LoVo (cell line): ENCODE results near the gene GATD1.
A peak's percentile ranks its signal among the peaks of the same experiment; 100 is the strongest.

Experiments used
- DNase-seq: peaks from one replicate; pipeline ENCODE4 v3.0.0-alpha.2; 2016; ENCODE audit warnings: low spot score

GATD1 gene

DNA sequence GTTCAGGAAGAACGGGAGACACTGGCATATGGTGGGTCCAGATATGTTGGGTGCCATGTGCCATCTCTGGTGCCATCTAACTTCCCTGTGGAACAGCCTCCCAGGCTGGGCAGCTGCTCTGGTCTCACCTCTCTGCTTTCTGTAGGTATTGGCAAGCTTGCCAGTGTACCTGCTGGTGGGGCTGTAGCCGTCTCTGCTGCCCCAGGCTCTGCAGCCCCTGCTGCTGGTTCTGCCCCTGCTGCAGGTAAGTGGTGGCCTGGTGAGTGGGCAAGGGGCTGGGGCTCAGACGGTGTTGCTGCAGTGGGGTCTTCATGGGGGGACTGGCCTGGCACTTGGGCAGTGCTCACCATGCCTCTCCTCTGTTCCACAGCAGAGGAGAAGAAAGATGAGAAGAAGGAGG is 35.1 kb upstream of the GATD1 start:
- DNase-seq = no peak

DNA sequence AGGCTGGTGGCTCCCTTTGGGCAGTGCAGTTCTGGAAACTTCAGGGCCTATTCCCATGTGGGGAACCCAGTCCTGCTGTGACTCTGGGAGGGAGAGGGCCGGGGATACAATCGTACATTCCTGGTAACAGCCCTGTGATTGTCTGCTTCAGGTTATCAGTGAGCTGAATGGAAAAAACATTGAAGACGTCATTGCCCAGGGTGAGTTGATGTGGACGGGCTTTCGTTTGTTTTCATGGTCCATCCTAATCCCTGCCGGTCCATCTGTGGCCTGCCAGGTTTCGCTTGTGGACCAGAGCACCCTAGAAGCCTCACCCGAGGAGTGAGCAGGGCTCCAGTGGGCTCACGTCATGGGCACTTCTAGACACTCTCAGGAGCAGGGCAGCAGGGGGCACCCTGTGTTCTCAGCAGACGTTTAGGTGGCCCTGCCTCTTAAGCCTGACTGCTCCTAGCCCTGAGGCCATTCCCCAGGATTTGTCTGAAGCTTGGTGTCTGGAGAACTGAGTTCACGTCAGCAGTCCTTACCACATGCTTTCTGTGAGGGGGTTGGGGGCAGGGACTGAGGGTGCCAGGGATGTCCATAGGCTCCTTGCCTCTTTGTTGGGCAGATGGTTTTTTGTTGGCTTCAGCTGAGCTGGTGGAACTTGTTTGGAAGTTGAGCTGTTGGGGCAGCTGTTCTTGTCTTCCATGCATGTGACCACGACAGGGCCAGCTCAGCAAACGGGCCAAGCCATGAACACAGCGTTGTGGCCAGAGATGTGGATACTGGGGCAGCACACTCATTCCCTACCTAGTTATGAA is 34.4 kb upstream of the GATD1 start:
- DNase-seq = no peak

DNA sequence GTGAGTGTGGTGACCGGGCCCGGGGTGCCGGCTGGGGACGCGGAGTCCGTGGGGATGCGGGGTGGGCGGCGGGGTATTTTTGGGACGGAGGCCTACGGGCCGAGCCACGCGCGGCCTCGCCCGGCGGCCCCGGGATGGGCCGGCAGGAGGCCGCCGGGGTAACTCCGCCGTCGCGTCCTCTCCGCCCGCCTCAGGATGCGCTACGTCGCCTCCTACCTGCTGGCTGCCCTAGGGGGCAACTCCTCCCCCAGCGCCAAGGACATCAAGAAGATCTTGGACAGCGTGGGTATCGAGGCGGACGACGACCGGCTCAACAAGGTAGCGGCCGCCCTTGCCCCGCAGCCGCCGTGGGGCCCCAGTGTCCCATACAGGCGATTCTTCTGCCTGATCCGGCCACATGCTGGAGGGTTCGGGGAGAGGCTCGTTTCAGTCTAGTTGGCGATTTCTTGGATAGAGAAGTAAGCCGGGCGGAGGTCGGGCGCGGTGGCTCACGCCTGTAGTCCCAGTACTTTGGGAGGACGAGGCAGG is 32.8 kb upstream of the GATD1 start:
- no peak for DNase-seq

DNA sequence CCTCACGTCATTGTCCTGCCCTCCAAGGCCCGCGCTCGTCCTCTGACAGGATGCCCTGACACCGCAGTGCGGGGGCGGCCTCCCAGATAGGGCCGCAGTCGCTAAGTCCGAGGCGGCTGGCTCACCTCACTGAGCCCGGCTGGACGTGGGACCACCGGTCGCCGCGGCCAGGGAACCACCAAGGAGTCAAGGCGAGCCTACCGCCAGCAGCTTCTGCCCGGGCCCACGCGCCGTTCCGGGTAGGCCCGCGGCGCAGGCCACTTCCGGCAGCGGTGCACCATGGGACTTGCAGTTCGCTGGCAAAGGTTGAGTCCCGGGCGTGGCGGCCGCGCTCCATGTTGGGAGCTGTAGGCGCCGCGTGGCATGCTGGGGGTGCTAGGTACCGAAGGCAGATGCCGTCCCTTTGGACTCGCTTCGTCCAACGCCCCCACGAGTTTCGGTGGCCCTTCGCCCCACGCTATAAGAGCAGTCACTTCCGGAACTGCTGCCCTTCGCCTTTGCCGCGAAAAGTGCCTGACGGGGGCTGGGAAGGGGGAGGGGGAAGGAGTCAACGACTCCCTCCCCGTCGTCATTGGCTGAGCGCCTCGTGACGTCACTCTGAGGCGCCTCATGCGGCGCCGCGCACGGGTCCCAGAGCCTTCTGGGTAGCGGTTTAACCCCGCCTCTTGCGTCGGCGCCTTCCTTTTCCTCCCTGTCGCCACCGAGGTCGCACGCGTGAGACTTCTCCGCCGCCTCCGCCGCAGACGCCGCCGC is 32.2 kb upstream of the GATD1 start, which contains the start of gene RPLP2:
TSS of gene RPLP2 (plus strand) at position 681 of the 753 bp plus-strand sequence. CDS start 268 bp downstream, outside the sequence.
- peak; percentile 95 for DNase-seq

DNA sequence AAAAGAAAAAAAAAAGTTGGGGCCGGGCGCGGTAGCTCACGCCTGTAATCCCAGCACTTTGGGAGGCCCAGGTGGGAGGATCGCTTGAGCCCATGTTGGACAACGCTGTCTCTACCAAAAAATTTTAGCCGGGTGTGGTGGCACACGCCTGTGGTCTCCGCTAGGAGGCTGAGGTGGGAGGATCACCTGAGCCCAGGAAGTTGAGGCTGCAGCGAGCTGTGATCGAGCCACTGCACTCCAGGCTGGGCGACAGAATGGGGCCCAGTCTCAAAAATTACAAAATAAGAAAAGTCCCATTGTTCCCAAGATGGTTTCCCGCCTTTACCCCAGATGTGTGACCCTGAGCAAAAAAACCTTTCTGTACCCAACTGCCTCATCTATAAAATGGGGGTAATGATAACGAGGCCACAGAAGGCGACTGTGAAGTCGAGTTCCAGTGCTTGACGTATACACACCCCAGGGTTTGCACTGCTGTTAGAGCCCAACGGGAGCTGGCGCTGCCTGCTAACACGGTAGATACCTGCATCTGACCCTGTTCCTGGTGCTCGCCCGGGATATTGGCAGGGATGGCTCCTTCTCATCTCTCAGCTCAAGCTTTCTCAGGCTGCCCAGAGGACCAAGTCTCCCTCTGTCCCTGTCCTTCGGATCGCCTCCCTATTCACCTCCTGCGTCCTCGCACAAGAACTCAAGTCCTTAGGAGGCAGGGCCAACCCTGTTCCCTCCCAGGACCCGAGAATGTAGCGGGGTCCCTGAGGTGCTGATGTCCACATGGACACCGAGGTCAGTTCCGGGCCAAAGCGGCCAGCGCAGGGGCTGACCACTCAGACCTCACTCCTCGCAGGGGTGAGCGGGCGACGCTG is 31.4 kb upstream of the GATD1 start:
- DNase-seq = peak; percentile 38

DNA sequence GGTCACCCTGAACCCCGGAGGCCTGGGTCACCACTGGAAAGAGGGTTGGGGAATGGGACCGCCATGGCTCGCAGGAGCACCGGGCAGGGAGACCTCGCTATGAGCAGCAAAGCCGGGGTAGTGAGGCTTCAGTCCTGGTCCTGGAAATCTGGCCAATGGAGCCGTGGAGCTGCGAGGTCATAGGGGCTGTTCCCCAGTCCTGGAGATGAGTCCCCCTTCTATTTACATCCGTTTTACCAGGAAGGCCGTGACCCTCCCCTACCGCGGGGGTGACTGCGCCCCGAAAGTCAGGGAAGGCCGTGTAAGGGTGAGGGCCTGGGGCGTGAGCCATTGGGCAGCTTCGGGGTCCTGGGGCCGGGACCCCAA is 27.3 kb upstream of the GATD1 start:
- DNase-seq = no peak

DNA sequence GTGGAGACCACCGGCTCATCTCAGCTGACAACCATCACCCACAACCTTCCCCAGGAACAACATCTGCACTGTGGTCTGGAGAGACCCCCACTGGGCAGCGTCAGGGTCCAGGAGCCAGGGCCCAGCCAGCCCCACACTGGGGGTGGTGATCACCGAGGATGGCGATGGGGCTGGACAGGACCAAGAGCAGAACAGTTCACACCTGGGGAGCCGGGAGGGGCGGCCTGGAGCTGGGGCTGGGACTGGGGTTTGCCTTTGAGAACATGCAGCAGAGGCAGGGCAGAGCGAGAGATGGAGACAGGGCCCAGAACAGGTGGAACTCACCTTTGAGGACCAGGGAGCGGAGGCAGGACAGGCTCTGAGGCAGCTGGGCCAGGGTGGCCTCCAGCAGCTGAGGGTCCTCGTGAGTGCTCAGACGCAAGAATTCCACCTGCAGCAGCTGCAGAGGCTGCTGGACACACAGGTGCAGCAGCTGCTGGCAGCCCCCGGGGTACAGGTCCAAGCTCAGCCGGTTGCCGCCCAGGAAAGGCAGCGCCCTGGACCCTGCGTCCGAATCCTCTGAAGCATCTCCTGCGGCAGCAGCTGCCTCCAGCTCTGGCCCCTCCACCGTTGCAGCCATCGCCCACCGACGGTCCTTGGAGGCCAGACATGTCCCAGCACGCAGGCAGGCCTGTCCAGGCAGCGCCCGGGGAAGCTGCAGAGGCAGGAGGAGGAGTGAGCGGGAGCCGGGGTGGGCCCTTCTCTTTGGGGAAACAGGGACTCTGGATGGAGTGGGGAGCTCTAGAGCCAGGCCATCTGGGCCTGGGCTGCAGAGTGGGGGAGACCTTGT is 26.7 kb upstream of the GATD1 start:
- DNase-seq = no peak

DNA sequence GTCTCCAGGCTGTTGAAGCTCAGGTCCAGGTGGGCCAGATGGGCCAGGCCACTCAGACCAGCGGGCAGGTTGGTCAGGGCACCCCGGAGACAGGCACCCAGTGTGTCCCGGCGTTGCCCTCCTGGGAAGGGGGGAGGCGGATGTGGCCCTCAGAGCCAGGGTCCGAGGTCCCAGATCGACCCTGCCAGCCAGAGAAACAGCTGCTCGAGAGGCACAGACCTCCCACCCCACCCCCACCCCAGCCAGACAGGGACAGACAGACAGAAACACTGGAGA is 26.1 kb upstream of the GATD1 start:
- DNase-seq = no peak

DNA sequence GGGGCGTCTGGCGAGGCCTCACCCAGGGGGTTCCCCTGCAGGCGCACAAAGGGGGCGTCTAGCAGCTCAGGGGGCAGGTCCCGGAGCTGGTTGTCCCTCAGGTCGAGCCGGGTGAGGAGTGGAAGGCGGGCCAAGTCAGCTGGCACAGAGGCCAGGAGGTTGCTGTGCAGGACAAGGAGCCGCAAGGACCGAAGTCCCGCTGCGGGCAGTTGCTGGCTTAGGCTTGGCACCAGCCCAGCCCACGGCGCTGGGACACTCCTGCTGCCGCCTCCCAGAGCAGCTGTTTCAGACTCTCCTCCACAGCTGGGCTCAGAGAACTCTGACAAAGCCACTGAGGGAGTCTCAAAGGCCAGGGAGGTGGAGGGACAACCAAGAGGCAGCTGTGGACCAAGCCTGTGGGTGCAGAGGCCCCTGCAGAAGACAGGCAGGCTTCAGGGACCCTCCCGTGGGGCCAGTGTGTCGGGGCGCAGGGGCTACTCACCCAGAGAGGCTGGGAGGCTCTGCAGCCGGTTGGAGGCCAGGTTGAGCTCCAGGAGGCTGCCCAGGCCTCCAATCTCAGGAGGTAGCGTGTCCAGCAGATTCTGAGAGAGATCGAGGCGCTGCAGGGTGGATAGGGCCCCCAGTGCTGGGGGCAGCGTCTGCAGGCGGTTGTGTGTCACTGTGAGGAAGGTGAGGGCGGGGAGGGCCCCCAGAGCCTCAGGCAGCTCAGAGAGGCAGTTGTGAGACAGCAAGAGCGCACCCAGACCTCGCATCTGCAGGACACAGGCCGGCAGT is 25.6 kb upstream of the GATD1 start:
- no peak for DNase-seq

DNA sequence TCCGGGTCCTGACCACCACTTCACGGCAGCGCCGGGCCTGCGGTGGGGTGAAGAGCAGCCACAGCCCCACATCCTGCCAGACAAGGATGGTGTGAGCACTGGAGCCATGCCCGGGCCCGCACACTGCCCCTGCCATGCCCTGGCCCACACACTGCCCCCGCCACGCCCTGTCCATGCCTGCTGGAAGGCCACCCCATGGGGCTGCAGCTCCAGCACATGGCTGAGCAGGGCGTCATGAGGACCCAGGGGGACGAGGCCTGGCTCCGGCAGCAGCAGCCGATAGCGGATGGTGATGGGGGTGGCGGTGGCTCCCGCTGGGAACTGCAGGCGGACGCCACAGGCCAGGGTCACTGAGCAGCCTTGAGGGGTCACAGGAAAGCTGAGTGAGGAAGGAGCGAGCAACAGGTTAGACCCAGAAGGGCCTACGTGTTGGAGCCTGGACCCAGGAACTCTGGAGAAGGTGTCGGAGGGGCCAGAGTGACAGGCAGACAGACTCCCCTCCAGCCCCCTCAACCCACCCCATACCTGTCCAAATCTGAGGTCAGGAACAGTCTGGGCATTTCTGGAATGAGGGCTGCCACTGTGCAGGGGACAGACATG is 24.8 kb upstream of the GATD1 start:
- no peak for DNase-seq

DNA sequence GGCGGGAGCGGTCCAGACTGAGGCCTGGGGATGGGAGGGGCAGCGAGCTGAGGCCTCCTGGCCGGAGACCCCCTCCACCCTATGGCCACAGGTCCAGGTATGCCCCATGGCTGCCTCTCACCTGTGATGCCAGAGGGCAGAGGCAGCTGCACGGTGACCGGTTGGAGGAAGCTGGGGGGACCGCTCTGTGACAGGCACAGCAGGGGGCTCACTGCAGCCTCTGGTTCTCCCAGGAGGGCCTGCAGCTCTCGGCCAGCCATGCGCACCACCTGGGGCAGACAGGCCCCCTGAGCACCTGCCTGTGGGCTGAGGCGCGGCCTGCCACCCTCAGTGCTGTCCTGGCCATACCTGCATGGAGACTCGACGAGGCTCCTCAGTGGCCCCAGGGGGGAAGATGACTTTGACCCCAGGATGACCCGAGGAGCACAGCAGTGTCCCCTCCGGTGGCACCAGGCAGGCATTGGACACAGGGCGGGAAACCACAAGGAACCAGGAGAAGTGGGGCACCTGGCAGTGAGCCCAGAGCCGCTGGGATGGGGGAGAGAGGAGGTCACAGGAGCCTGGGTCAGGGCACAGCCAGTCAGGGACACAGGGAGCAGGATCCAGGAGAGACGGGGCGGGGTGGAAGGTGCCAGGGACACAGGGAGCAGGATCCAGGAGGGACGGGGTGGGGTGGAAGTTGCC is 24.0 kb upstream of the GATD1 start:
- DNase-seq = no peak

DNA sequence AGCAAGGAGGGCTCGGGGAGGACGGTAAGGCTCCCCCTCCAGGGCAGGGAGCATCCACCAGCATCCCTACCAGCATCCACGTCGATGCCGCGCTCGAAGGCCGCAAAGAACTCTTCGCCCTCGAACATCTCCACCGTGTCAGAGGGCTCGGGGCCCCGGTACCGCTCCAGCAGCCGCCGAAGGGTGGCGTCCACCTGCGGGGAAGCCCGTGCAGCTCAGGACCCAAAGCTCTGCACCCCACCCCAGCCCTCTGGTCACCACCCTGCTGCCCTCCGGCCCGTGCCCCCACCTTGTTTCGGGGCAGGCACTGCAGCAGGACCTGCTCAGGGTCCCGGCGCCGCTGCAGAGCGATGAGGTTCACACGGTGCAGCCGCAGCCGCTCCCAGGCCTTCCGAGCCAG is 23.2 kb upstream of the GATD1 start:
- no peak for DNase-seq

DNA sequence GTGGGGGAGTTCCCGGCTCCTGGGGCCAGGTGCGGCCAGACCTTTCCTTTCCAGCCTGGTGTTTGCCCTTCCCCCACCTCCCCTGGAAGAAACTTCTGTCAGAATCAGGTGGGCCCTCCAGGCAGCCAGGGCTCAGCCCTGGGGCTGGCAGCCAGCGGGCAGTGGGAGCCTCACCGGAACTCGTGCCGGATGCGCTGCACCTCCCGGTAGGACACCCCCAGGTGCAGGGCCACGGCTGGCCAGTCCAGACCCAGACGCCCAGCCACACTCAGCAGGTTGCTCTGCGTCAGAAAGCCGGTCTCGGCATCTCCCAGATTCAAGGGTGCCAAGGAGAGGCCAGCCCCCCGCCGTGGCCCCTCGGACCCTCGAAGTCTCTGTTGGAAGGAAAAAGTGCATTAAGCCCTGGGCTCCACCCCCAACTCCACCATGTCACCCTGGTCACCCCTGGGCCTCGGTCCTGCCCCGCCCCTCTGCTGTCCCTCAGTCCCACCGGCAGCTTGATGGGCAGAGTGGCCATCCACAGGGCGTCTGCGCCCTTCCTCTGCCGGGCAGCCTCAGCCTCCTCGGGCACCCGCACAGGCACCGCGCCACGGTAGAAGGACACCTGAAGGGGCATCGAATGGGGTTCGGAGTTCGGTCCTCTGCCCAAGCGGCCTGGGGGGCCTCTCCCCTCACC is 22.5 kb upstream of the GATD1 start:
- DNase-seq = no peak

DNA sequence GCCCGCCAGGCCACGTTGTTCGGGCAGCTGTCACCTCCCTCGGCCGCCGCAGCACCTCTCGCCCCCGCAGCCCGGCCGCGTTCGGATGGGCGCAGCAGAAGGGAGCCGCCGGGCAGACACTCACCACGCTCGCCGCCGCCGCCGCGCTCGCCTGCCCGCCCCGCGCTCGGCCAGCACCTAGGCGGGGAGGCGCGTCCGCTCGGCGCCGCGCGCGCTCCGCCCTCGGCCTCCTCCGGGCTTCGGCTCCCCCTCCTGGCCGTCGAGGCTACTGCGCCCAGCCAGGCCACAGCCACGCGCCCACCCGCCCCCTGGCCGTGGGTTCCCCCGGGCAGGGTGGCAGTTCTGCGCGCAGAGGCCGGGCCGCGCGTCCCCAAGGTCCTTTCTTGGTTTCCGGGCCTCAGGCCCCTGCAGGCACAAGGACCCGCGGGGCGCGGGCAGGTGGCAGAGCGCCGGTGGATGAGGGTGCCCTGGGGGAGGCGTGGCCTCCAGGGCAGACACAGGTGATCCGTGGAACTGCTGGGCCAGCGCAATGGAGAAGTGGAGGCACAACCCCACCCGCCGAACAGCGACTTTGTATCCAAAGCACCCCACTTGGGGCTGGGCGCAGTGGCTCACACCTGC is 20.9 kb upstream of the GATD1 start, which contains the start of gene SLC25A22:
TSS of gene SLC25A22 (minus strand) at position 189 of the 621 bp plus-strand sequence. CDS start 3,275 bp downstream, outside the sequence.
- peak; percentile 84 for DNase-seq

DNA sequence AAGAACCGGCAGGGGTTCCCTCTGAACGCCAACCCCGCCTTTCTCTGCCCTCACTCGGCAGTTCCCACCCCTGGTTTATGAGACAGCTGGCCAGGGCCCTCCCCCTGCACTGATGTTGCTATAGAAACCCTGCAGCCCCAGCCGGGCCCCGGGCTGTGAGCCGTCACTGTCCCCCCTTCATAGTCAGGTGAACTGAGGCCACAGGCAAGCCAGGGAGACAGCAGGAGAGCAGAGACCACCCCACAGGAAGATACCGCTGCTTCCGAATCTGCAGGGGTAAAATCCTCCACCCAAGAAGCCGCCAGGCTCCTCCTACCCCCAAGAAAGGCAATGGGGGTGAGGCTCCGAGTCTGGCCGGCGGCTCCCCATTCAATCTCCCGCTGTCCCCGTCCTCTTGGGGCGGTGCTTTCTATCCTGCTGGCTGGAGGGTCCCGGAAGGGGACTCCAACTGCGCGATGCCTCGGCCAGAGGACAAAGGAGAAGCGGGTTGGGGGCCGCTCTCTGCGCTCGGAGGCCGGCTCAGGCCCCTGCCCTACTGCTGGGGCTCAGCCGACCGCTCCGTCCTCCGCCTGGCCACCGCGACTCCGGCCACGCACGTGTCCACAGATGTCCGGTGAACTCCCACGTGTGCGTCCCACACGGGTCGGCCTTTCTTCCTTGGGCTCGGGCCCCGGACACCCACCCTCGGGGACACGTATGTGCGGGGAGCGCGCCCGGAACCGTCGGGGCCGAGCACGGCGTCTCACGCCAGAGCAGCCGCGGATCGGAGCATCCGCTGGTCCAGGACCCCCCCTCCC is 20.2 kb upstream of the GATD1 start:
- peak; percentile 59 for DNase-seq

DNA sequence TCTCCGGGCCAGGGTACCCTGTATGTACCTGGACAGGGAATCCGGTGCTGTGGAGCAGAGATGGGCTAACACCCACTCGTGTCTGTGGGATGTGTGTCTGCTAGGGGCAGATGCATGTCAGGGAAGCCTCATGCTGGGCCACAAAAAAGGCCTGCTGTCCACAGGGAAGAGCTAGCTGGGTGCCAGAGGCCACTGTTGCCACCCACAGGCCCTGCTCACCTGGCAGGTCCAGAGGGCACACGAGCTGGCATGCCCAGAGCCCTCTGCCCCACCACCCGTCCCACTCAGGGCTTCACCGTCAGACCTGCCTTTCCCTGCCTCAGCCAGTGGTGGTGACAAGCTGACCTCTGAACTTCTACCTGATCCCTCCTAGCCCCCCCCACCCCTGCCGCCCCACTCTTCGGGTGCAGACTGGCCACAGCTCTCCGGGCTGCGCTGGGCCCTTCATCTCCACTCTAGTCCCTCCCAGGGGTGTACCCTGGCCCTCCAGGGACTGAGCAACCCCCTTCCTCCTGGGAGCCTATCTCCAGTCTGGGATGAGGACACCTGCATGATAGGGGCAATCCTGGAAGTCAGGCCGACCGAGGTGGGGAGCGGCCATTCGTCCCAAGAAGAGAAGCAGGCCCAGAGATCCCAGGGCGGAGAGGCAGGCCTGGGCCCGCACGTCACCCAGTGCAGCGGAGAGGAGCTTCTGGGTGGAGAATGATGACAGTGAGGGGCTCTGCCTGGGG is 19.4 kb upstream of the GATD1 start:
- no peak for DNase-seq
